Ovary (tissue), 3 donors: ENCODE measurements around the gene PLP2.

ENCODE experiments used
- CTCF ChIP-seq, 3 donors: fragments of 450-650 bp in 2 of 3; fragments of 200-600 bp in 1 of 3; IDR thresholded peaks; one replicate each; pipeline versions ENCODE4 v1.5.1 to v1.8.0; 2016 to 2022; ENCODE audit warnings: antibody characterized with exemption in 3 of 3, mild to moderate bottlenecking in 1 of 3
- EP300 ChIP-seq: sonication (generic); formaldehyde crosslinking; IDR thresholded peaks from one replicate; pipeline ENCODE4 v1.6.1; 2017; ENCODE audit warnings: antibody characterized with exemption
- POLR2A ChIP-seq: fragments of 450-650 bp; IDR thresholded peaks from one replicate; pipeline ENCODE4 v1.6.1; 2017; ENCODE audit warnings: antibody characterized with exemption, mild to moderate bottlenecking, moderate library complexity
- donor health status: DM: no; HTN: no; CAD: no.

GRCh38 chrX:49160908-49161307 is 10.8 kb upstream of the PLP2 start:
- no peak for TF ChIP-seq CTCF (IDR thresholded peaks at IDR 0.05)
- TF ChIP-seq POLR2A = no peak
- TF ChIP-seq EP300 = no peak
